Liver (tissue), 9 donors: Measurements from ENCODE around the gene PIK3CA. TPM values are rescaled to one million over a fixed set of nuclear protein-coding genes. Genes with fewer than 3 reads are reported as not detected.

Experiments used
- DNase-seq: peaks from one replicate; pipeline ENCODE4 v3.0.0-alpha.2; 2017; ENCODE audit warnings: low spot score
- H3K27ac ChIP-seq, 2 donors: one replicate each; pipeline ENCODE4 v1.7.0; 2013; ENCODE audit warnings: inconsistent platforms in 2 of 2, low read length in 2 of 2, control low read depth in 1 of 2, low read depth in 1 of 2, mild to moderate bottlenecking in 1 of 2
- H3K27me3 ChIP-seq, 4 donors: one replicate each; pipeline versions ENCODE4 v1.6.1 to v1.7.0; 2013; ENCODE audit warnings: low read length in 3 of 4, inconsistent platforms in 1 of 4, mild to moderate bottlenecking in 1 of 4, moderate library complexity in 1 of 4; ENCODE audit not compliant: control insufficient read depth in 4 of 4, insufficient read depth in 4 of 4
- H3K36me3 ChIP-seq, 4 donors: one replicate each; pipeline versions ENCODE4 v1.6.1 to v1.7.0; 2013; ENCODE audit warnings: low read length in 3 of 4, mild to moderate bottlenecking in 3 of 4, low read depth in 1 of 4, moderate library complexity in 1 of 4; ENCODE audit not compliant: control insufficient read depth in 4 of 4, insufficient read depth in 3 of 4
- H3K4me1 ChIP-seq, 4 donors: one replicate each; pipeline versions ENCODE4 v1.6.1 to v1.7.0; 2013; ENCODE audit warnings: low read length in 3 of 4, mild to moderate bottlenecking in 3 of 4, moderate library complexity in 1 of 4; ENCODE audit not compliant: control insufficient read depth in 4 of 4, insufficient read depth in 4 of 4
- H3K4me3 ChIP-seq, 3 donors: one replicate each; pipeline versions ENCODE4 v1.6.1 to v1.7.0; 2013; ENCODE audit warnings: low read length in 3 of 3, control low read depth in 1 of 3, low read depth in 1 of 3, mild to moderate bottlenecking in 1 of 3
- H3K9ac ChIP-seq, 2 donors: one replicate each; pipeline ENCODE4 v1.7.0; 2013; ENCODE audit warnings: low read length in 2 of 2, mild to moderate bottlenecking in 2 of 2, moderate library complexity in 2 of 2, control low read depth in 1 of 2, low read depth in 1 of 2
- H3K9me3 ChIP-seq, 4 donors: one replicate each; pipeline versions ENCODE4 v1.6.1 to v1.7.0; 2013; ENCODE audit warnings: low read length in 3 of 4; ENCODE audit not compliant: control insufficient read depth in 4 of 4
- EGR1 ChIP-seq, 2 donors: IDR thresholded peaks; 2 replicates each; pipeline ENCODE4 v1.6.1; 2016 to 2018; ENCODE audit warnings: antibody characterized with exemption in 2 of 2, low read depth in 2 of 2
- FOXA1 ChIP-seq: IDR thresholded peaks from 2 replicates; pipeline ENCODE4 v1.6.1; 2016; ENCODE audit warnings: antibody characterized with exemption
- FOXA2 ChIP-seq: IDR thresholded peaks from 2 replicates; pipeline ENCODE4 v1.6.1; 2016; ENCODE audit warnings: antibody characterized with exemption
- GABPA ChIP-seq, 2 donors: IDR thresholded peaks in 1 of 2; conservative IDR thresholded peaks in 1 of 2; 2 replicates each; pipeline ENCODE4 v1.6.1; 2016; ENCODE audit warnings: antibody characterized with exemption in 2 of 2, mild to moderate bottlenecking in 1 of 2, moderate library complexity in 1 of 2
- HNF4A ChIP-seq, 2 donors: conservative IDR thresholded peaks; 2 replicates each; pipeline ENCODE4 v1.6.1; 2016; ENCODE audit warnings: antibody characterized with exemption in 2 of 2, mild to moderate bottlenecking in 2 of 2
- HNF4G ChIP-seq: IDR thresholded peaks from 2 replicates; pipeline ENCODE4 v1.6.1; 2016; ENCODE audit warnings: antibody characterized with exemption
- JUND ChIP-seq, 2 donors: IDR thresholded peaks; 2 replicates each; pipeline ENCODE4 v1.6.1; 2016; ENCODE audit warnings: antibody characterized with exemption in 2 of 2
- NR2F2 ChIP-seq: IDR thresholded peaks from 2 replicates; pipeline ENCODE4 v1.6.1; 2016; ENCODE audit warnings: antibody characterized with exemption
- RAD21 ChIP-seq, 2 donors: IDR thresholded peaks; 2 replicates each; pipeline ENCODE4 v1.6.1; 2016; ENCODE audit warnings: antibody characterized with exemption in 2 of 2, mild to moderate bottlenecking in 2 of 2
- RXRA ChIP-seq, 2 donors: IDR thresholded peaks; 2 replicates each; pipeline ENCODE4 v1.6.1; 2017 to 2018; ENCODE audit warnings: antibody characterized with exemption in 2 of 2, mild to moderate bottlenecking in 1 of 2
- SP1 ChIP-seq: IDR thresholded peaks from 2 replicates; pipeline ENCODE4 v1.6.1; 2018; ENCODE audit warnings: antibody characterized with exemption, mild to moderate bottlenecking
- TAF1 ChIP-seq: conservative IDR thresholded peaks from 2 replicates; pipeline ENCODE4 v1.6.1; 2016; ENCODE audit warnings: antibody characterized with exemption, mild to moderate bottlenecking
- YY1 ChIP-seq: IDR thresholded peaks from 2 replicates; pipeline ENCODE4 v1.6.1; 2016; ENCODE audit warnings: antibody characterized with exemption, mild to moderate bottlenecking
- ZBTB33 ChIP-seq: IDR thresholded peaks from 2 replicates; pipeline ENCODE4 v1.6.1; 2016; ENCODE audit warnings: antibody characterized with exemption
- WGBS: extraction: QIAGEN DNeasy Blood & Tissue Kit; methylation state at CpG from one replicate; pipeline ENCODE4 v1.1.7; 2013; 5-methylcytosine and 5-hydroxymethylcytosine counted together
- polyA plus RNA-seq, 2 donors: library from polyadenylated mRNA; stranded (reverse) in 1 of 2; unstranded in 1 of 2; fragments of 200-250 nt in 1 of 2; fragments of >200 nt in 1 of 2; fragmentation: Nextera tagmentation in 1 of 2; extraction: Ambion mirVana in 1 of 2; gene quantifications; one replicate each; pipeline versions ENCODE4 v1.2.1 to v1.2.3, GENCODE V29; 2013 to 2015
- total RNA-seq, 2 donors: library from RNA; depleted of rRNA; stranded (reverse); fragments of >200 nt; gene quantifications; one replicate each; pipeline ENCODE4 v1.2.3, GENCODE V29; 2014
- TF ChIP-seq, protein P1 (sequence below): fragments of 150-350 bp; IDR thresholded peaks from 2 replicates; pipeline ENCODE4 v1.5.1; 2017; ENCODE audit warnings: improper control_type of control experiment, low read depth, low read length; ENCODE audit not compliant: missing input control
- TF ChIP-seq, protein P2 (sequence below): IDR thresholded peaks from 2 replicates; pipeline ENCODE4 v1.6.1; 2016; ENCODE audit warnings: antibody characterized with exemption
- TF ChIP-seq, protein P3 (sequence below): IDR thresholded peaks from 2 replicates; pipeline ENCODE4 v1.6.1; 2016; ENCODE audit warnings: antibody characterized with exemption
- TF ChIP-seq, protein P4 (sequence below): IDR thresholded peaks from 2 replicates; pipeline ENCODE4 v1.6.1; 2016; ENCODE audit warnings: antibody characterized with exemption, mild to moderate bottlenecking
- donor health status: healthy.
- donor health status: healthy.
- donor health status: healthy.
- donor health status: healthy.
- donor health status: healthy.

The PIK3CA gene
- total and polyA plus RNA-seq, 4 donors, result 3.6 to 14.6 (median 7.2) TPM

- TF ChIP-seq, protein P1, sequence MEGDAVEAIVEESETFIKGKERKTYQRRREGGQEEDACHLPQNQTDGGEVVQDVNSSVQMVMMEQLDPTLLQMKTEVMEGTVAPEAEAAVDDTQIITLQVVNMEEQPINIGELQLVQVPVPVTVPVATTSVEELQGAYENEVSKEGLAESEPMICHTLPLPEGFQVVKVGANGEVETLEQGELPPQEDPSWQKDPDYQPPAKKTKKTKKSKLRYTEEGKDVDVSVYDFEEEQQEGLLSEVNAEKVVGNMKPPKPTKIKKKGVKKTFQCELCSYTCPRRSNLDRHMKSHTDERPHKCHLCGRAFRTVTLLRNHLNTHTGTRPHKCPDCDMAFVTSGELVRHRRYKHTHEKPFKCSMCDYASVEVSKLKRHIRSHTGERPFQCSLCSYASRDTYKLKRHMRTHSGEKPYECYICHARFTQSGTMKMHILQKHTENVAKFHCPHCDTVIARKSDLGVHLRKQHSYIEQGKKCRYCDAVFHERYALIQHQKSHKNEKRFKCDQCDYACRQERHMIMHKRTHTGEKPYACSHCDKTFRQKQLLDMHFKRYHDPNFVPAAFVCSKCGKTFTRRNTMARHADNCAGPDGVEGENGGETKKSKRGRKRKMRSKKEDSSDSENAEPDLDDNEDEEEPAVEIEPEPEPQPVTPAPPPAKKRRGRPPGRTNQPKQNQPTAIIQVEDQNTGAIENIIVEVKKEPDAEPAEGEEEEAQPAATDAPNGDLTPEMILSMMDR, result no peak
- TF ChIP-seq SP1 (no peak), RAD21 (IDR thresholded peaks at IDR 0.05) (no peak), HNF4G (no peak)
- TF ChIP-seq, protein P2, sequence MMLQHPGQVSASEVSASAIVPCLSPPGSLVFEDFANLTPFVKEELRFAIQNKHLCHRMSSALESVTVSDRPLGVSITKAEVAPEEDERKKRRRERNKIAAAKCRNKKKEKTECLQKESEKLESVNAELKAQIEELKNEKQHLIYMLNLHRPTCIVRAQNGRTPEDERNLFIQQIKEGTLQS, result no peak
These were observed 8.6 kb downstream of the PIK3CA start (continued) for GRCh38 chr3:179156775-179157174.

GRCh38 chr3:179158336-179159039 lies 10.3 kb downstream of the PIK3CA start:
- no peaks in the 10 kb centered on the region for H3K9me3 ChIP-seq
- H3K27ac ChIP-seq, result no peak overlapping the region
- TF ChIP-seq RXRA (IDR thresholded peaks at IDR 0.05) (no peak), GABPA (IDR thresholded peaks at IDR 0.05 in 1 of 2, conservative IDR thresholded peaks at IDR 0.05 in 1 of 2) (no peak), YY1 (no peak), JUND (IDR thresholded peaks at IDR 0.05) (no peak), FOXA1 (no peak), EGR1 (IDR thresholded peaks at IDR 0.05; ENCODE audit: low read depth in 2 of 2) (no peak), TAF1 (no peak), HNF4A (conservative IDR thresholded peaks at IDR 0.05) (no peak), HNF4G (no peak), ZBTB33 (no peak), FOXA2 (no peak), SP1 (no peak), RAD21 (IDR thresholded peaks at IDR 0.05) (no peak), NR2F2 (no peak)
- TF ChIP-seq, protein P3, sequence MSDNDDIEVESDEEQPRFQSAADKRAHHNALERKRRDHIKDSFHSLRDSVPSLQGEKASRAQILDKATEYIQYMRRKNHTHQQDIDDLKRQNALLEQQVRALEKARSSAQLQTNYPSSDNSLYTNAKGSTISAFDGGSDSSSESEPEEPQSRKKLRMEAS, result no peak
- TF ChIP-seq, protein P4, sequence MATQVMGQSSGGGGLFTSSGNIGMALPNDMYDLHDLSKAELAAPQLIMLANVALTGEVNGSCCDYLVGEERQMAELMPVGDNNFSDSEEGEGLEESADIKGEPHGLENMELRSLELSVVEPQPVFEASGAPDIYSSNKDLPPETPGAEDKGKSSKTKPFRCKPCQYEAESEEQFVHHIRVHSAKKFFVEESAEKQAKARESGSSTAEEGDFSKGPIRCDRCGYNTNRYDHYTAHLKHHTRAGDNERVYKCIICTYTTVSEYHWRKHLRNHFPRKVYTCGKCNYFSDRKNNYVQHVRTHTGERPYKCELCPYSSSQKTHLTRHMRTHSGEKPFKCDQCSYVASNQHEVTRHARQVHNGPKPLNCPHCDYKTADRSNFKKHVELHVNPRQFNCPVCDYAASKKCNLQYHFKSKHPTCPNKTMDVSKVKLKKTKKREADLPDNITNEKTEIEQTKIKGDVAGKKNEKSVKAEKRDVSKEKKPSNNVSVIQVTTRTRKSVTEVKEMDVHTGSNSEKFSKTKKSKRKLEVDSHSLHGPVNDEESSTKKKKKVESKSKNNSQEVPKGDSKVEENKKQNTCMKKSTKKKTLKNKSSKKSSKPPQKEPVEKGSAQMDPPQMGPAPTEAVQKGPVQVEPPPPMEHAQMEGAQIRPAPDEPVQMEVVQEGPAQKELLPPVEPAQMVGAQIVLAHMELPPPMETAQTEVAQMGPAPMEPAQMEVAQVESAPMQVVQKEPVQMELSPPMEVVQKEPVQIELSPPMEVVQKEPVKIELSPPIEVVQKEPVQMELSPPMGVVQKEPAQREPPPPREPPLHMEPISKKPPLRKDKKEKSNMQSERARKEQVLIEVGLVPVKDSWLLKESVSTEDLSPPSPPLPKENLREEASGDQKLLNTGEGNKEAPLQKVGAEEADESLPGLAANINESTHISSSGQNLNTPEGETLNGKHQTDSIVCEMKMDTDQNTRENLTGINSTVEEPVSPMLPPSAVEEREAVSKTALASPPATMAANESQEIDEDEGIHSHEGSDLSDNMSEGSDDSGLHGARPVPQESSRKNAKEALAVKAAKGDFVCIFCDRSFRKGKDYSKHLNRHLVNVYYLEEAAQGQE, result no peak
- TF ChIP-seq, protein P1, result no peak
- TF ChIP-seq, protein P2, result no peak
- no peaks in the 10 kb centered on the region for H3K27me3 ChIP-seq
- H3K4me1 ChIP-seq, result peaks cover 0 to 3% (median under 1%) of the 10 kb centered on the region in 4 donors
- 79% methylated on average over 6 of the region's 6 CpGs for WGBS
- no peak overlapping the region for H3K9ac ChIP-seq
- H3K36me3 ChIP-seq, result no peaks in the 10 kb centered on the region
- no peak for DNase-seq
- H3K4me3 ChIP-seq, result no peak overlapping the region
